Right lobe of liver (tissue), 4 donors: Measurements from ENCODE around the gene CARS1.

Source experiments
- POLR2A ChIP-seq: fragments of 450-650 bp; IDR thresholded peaks from one replicate; pipeline ENCODE4 v1.6.1; 2017; ENCODE audit warnings: antibody characterized with exemption, mild to moderate bottlenecking
- TF ChIP-seq, protein P1 (sequence below), 4 donors: fragments of 200-600 bp in 3 of 4; fragments of 450-650 bp in 1 of 4; IDR thresholded peaks; one replicate each; pipeline versions ENCODE4 v1.5.1 to v1.8.0; 2016 to 2022; ENCODE audit warnings: antibody characterized with exemption in 4 of 4, mild to moderate bottlenecking in 2 of 4
- donor health status: DM: no; HTN: no; CAD: no.
- donor health status: DM: no; HTN: no; CAD: no.
- donor health status: DM: no; HTN: yes; CAD: no.

DNA sequence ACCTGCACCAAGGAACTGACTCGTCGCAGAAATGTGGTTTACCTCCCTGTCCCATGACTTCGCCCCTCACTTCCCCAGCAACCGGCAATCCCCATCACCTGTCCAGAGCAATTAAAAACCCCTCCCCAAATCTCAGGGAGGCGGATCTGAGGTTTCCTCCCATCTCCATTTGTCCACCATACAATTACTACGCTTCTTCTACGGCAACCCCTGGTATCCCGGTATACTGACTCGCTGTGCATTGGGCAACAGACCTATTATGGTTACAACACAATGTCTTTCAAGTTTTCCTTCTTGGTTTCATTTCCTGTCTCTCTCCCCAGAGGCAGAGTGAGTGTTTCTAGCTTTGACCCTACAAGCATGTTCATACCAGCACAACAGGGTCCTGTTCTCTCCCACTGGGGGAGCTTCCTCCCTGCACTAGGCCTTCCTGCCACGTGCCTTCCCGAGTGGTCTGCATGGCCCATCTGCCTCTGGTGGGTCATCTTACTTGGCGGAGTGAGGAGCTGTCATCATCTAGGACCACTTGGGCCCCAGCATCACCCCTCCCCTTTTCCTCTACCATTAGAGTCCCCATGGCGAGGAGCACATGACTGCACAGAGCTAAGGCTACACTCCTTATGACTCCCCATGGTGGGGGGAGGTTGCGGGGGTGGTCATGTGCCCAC, 34.8 kb downstream of the CARS1 start:
- TF ChIP-seq, protein P1, sequence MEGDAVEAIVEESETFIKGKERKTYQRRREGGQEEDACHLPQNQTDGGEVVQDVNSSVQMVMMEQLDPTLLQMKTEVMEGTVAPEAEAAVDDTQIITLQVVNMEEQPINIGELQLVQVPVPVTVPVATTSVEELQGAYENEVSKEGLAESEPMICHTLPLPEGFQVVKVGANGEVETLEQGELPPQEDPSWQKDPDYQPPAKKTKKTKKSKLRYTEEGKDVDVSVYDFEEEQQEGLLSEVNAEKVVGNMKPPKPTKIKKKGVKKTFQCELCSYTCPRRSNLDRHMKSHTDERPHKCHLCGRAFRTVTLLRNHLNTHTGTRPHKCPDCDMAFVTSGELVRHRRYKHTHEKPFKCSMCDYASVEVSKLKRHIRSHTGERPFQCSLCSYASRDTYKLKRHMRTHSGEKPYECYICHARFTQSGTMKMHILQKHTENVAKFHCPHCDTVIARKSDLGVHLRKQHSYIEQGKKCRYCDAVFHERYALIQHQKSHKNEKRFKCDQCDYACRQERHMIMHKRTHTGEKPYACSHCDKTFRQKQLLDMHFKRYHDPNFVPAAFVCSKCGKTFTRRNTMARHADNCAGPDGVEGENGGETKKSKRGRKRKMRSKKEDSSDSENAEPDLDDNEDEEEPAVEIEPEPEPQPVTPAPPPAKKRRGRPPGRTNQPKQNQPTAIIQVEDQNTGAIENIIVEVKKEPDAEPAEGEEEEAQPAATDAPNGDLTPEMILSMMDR (IDR thresholded peaks at IDR 0.05), result no peak
- no peak for TF ChIP-seq POLR2A
